Stomach (tissue), 9 donors: ENCODE results near the gene HOXB7. TPM values are rescaled to one million over a fixed set of nuclear protein-coding genes. Genes with fewer than 3 reads are reported as not detected.

ENCODE experiments used
- DNase-seq, 2 donors: peaks; one replicate each; pipeline versions ENCODE4 v3.0.0 to v3.0.0-alpha.2; 2013 to 2019
- H3K27ac ChIP-seq, 5 donors: fragments of 200-600 bp in 4 of 5; sonication (generic) in 4 of 5; one replicate each; pipeline ENCODE4 v1.5.1; 2013 to 2019; ENCODE audit warnings: mild to moderate bottlenecking in 1 of 5, moderate library complexity in 1 of 5
- H3K27me3 ChIP-seq, 3 donors: fragments of 200-600 bp; sonication (generic); one replicate each; pipeline ENCODE4 v1.5.1; 2017 to 2019; ENCODE audit warnings: mixed run types in 1 of 3
- H3K36me3 ChIP-seq, 4 donors: fragments of 200-600 bp; sonication (generic); 1 replicate in 3 of 4; 2 replicates in 1 of 4; pipeline ENCODE4 v1.5.1; 2016 to 2019
- H3K4me1 ChIP-seq, 4 donors: fragments of 200-600 bp; sonication (generic); one replicate each; pipeline ENCODE4 v1.5.1; 2016 to 2019
- H3K4me3 ChIP-seq, 4 donors: fragments of 200-600 bp; sonication (generic) in 3 of 4; one replicate each; pipeline ENCODE4 v1.5.1; 2016 to 2019; ENCODE audit warnings: mild to moderate bottlenecking in 1 of 4
- H3K9me3 ChIP-seq, 4 donors: fragments of 200-600 bp; sonication (generic); one replicate each; pipeline ENCODE4 v1.5.1; 2016 to 2019
- EP300 ChIP-seq: sonication (generic); formaldehyde crosslinking; IDR thresholded peaks from one replicate; pipeline ENCODE4 v1.6.1; 2017; ENCODE audit warnings: antibody characterized with exemption
- POLR2A ChIP-seq, 4 donors: fragments of 450-650 bp; IDR thresholded peaks; one replicate each; pipeline ENCODE4 v1.6.1; 2016; ENCODE audit warnings: antibody characterized with exemption in 4 of 4, control low read depth in 2 of 4, mild to moderate bottlenecking in 1 of 4, moderate library complexity in 1 of 4
- POLR2AphosphoS5 ChIP-seq, 3 donors: sonication (generic); formaldehyde crosslinking; IDR thresholded peaks; one replicate each; pipeline ENCODE4 v1.6.1; 2016; ENCODE audit warnings: antibody characterized with exemption in 3 of 3
- WGBS, 5 donors: extraction: QIAGEN DNeasy Blood & Tissue Kit in 3 of 5; methylation state at CpG; one replicate each; pipeline versions ENCODE4 v1.1.5 to v1.1.7; 2013 to 2018; 5-methylcytosine and 5-hydroxymethylcytosine counted together
- intact Hi-C: fragments of 100-400 bp; cut with DNase I; formaldehyde crosslinking; loops from one replicate; pipeline ENCODE4 v1.15.1; 2023; ENCODE audit warnings: low total_unique reads
- polyA plus RNA-seq, 3 donors: library from polyadenylated mRNA; stranded (reverse); fragments of 200-250 nt; gene quantifications; one replicate each; pipeline ENCODE4 v1.2.3, GENCODE V29; 2013
- total RNA-seq, 5 donors: library from RNA; depleted of rRNA; stranded (reverse); fragments of >200 nt; gene quantifications; one replicate each; pipeline versions ENCODE4 v1.1.0 to v1.2.3, GENCODE V29; 2014 to 2016
- TF ChIP-seq, protein P1 (sequence below), 7 experiments: fragments of 450-650 bp in 4 of 7; fragments of 200-600 bp in 3 of 7; sonication (generic) in 3 of 7; IDR thresholded peaks; one replicate each; pipeline ENCODE4 v1.5.1; 2016 to 2019; ENCODE audit warnings: antibody characterized with exemption in 7 of 7, control low read depth in 2 of 7, mild to moderate bottlenecking in 1 of 7
- donor health status: healthy with polysubstance abuse.
- donor health status: Bipolar disorder and iron deficiency.
- donor health status: healthy.

Gene HOXB7
- total and polyA plus RNA-seq, 8 donors, result 1.0 to 16.5 (median 2.6) TPM

DNA sequence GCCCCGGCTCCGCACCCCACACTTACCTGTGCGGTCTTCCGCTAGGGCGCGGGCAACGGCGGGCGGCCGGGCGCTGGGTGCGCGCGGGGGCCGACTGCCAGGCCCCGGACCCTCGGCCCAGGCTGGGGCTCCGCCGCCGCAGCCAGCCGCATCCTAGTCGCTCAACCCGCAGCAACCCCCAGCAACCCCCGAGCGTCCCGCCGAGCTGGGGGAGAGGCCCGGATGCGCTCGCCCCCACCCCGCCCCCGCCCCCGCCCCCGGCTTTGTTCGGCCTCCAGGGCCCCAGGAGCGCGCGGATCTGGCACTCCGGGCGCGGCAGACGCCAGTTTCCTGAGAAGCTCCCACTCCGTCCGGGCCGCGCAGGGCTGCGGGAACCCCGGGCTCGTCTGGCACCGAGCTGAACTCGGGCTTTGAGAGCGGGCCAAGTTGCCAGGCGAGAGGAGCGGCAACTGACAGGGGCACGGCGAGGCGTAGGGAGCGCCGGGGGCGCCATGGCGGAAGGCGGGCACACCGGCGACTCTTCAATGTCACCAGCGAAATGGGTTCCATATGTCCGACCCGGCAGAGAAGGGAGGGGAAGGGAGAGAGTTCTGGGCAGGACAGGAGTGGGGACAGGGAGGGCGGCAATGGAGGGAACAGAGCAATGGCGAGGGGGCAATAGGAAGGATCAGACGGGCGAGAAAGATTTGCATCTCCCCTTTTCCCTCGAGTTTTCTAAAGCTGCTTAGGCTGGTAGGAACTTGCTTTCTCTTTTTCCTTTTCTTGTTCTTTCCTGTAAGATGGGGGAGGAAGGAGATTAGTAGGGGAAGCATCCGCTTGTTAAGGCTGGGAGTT, 46.4 kb downstream of the HOXB7 start:
- Histone ChIP-seq H3K4me1 (peaks cover 45 to 98% (median 73%) of the 10 kb centered on the region in 4 donors), H3K9me3 (no peaks in the 10 kb centered on the region), H3K27me3 (peaks cover 0 to 90% (median 37%) of the 10 kb centered on the region in 3 donors), H3K27ac (peak overlapping the region; percentile 30 to 95 (median 93)), H3K4me3 (peak overlapping the region; percentile 39 to 47 (median 44)), H3K36me3 (no peaks in the 10 kb centered on the region)
- TF ChIP-seq, protein P1, sequence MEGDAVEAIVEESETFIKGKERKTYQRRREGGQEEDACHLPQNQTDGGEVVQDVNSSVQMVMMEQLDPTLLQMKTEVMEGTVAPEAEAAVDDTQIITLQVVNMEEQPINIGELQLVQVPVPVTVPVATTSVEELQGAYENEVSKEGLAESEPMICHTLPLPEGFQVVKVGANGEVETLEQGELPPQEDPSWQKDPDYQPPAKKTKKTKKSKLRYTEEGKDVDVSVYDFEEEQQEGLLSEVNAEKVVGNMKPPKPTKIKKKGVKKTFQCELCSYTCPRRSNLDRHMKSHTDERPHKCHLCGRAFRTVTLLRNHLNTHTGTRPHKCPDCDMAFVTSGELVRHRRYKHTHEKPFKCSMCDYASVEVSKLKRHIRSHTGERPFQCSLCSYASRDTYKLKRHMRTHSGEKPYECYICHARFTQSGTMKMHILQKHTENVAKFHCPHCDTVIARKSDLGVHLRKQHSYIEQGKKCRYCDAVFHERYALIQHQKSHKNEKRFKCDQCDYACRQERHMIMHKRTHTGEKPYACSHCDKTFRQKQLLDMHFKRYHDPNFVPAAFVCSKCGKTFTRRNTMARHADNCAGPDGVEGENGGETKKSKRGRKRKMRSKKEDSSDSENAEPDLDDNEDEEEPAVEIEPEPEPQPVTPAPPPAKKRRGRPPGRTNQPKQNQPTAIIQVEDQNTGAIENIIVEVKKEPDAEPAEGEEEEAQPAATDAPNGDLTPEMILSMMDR (IDR thresholded peaks at IDR 0.05), result no peak
- TF ChIP-seq POLR2A (IDR thresholded peaks at IDR 0.05) (no peak), EP300 (no peak), POLR2AphosphoS5 (IDR thresholded peaks at IDR 0.05) (no peak)
- intact Hi-C loops, result no loop called here
- 9 to 34% (median 16%) methylated on average over 23 to 73 of the region's 73 CpGs for WGBS, 5 donors
- DNase-seq, result no peak

DNA sequence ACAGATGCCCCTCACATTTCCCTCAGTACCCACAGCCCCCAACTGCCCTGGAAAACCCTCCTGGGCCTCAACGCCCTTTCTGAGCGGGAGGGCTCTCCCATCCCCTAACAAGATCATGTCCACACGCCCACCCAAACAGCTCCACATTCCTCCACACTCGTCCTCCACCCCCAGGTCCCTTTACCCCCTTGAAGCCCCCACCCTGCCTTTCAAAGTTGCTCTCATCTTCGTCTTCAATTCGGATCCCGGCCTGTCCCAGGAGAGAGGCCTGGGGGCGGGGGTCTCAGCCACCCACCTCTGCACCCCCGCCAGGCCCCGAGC, 47.0 kb downstream of the HOXB7 start:
- Histone ChIP-seq H3K27me3 (peaks cover 0 to 90% (median 31%) of the 10 kb centered on the region in 3 donors), H3K27ac (peak overlapping the region; percentile 11 to 95 (median 93)), H3K4me1 (peaks cover 45 to 99% (median 73%) of the 10 kb centered on the region in 4 donors), H3K36me3 (no peaks in the 10 kb centered on the region), H3K9me3 (no peaks in the 10 kb centered on the region), H3K4me3 (peak overlapping the region; percentile 39 to 47 (median 44))
- TF ChIP-seq, protein P1 (IDR thresholded peaks at IDR 0.05), result no peak
- TF ChIP-seq EP300 (no peak), POLR2A (IDR thresholded peaks at IDR 0.05) (no peak), POLR2AphosphoS5 (IDR thresholded peaks at IDR 0.05) (no peak)
- intact Hi-C loops, result no loop called here
- WGBS, 5 donors, result 23 to 28% (median 24%) methylated on average over 9 to 10 of the region's 10 CpGs
- no peak for DNase-seq

DNA sequence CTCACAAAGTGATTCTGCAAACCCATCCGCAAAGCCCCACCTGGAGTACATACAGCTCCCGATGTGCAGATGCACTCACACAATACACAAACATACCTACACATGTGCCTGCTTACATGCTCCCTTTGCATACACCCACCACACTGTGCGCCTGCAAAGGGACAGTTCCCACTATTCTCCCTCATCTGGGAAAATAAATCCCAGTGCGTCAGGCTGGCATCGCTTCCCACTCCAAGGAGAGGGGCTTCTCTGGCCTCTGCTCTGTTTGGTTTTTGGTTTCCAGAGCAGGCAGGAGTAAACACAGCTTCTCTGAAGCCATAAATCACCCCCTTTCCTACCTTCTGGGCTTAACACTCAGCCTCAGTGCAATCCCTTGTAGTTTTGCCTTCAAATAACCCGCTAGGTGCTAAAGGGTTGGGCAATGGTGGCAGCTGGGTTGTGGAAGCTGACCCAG, 47.4 kb downstream of the HOXB7 start:
- no peak for TF ChIP-seq POLR2AphosphoS5 (IDR thresholded peaks at IDR 0.05)
- TF ChIP-seq, protein P1 (IDR thresholded peaks at IDR 0.05), result no peak
- WGBS, 5 donors, result 41 to 60% (median 54%) methylated on average over 6 of the region's 6 CpGs
- Histone ChIP-seq H3K27me3 (peaks cover 0 to 90% (median 28%) of the 10 kb centered on the region in 3 donors), H3K4me3 (peak overlapping the region; percentile 39 to 47 (median 44)), H3K4me1 (peaks cover 45 to 99% (median 72%) of the 10 kb centered on the region in 4 donors), H3K9me3 (no peaks in the 10 kb centered on the region), H3K27ac (peak overlapping the region; percentile 11 to 95 (median 93)), H3K36me3 (no peaks in the 10 kb centered on the region)
- intact Hi-C loops, result no loop called here
- DNase-seq, result no peak

DNA sequence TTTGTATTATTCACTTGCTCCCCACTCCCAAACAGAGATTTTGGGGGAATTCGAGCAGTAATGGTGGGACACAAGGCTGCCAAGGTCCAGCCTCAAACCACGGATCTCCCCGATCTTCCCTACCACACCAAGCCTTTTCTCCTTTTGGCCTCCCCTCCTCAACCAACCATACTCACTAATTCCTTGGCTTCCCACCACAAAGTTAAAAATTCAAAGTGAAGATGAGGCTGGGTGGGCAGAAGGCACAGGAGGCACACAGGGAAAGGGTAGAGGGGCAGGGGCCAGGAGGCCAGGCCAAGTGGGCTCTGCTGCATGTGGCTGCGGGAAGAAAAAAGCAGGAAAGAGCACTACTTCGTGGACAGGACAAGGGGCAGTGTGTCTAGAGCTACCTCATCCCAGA, 47.9 kb downstream of the HOXB7 start:
- H3K27me3 ChIP-seq, result peaks cover 0 to 90% (median 28%) of the 10 kb centered on the region in 3 donors
- H3K36me3 ChIP-seq, result no peaks in the 10 kb centered on the region
- intact Hi-C loops, result no loop called here
- H3K27ac ChIP-seq, result peak overlapping the region in 3 of 5 donors; percentile 93 to 95 (median 93)
- WGBS, 5 donors, result 42 to 52% (median 50%) methylated on average over 5 of the region's 5 CpGs
- peaks cover 45 to 99% (median 73%) of the 10 kb centered on the region in 4 donors for H3K4me1 ChIP-seq
- H3K4me3 ChIP-seq, result peak overlapping the region in 2 of 4 donors; percentile 39 to 46
- no peak for DNase-seq
- H3K9me3 ChIP-seq, result no peaks in the 10 kb centered on the region
- TF ChIP-seq POLR2A (IDR thresholded peaks at IDR 0.05) (no peak), POLR2AphosphoS5 (IDR thresholded peaks at IDR 0.05) (no peak), EP300 (no peak)
- TF ChIP-seq, protein P1 (IDR thresholded peaks at IDR 0.05), result no peak
